Astrocyte (in vitro differentiated cells and primary cell): ENCODE results near the gene KLHL22. TPM values are rescaled to one million over a fixed set of nuclear protein-coding genes. Genes with fewer than 3 reads are reported as not detected.
"Not testable (repeated sequence)": the region's sequence is repeated elsewhere in the genome, so short reads cannot be mapped to it uniquely, and the experiment has no call there.

Source experiments
- DNase-seq: peaks from one replicate; pipeline ENCODE4 v3.0.0-alpha.2; 2010; ENCODE audit warnings: low read depth
- FAIRE-seq: peaks from 2 replicates; lab custom pipeline; 2011; peaks lifted over from hg19 to GRCh38; lab: Jason Lieb, UNC
- H2AFZ ChIP-seq: 2 replicates; pipeline ENCODE4 v1.6.0; 2012; ENCODE audit warnings: low read depth, low read length, inconsistent platforms
- H3K27ac ChIP-seq: 2 replicates; pipeline ENCODE4 v1.5.1; 2011; ENCODE audit warnings: low read depth, low read length, inconsistent platforms
- H3K27me3 ChIP-seq: 2 replicates; pipeline ENCODE4 v1.6.0; 2011; ENCODE audit warnings: low read length, inconsistent platforms; ENCODE audit not compliant: insufficient read depth
- H3K36me3 ChIP-seq: 2 replicates; pipeline ENCODE4 v1.5.1; 2011; ENCODE audit warnings: low read length, inconsistent platforms; ENCODE audit not compliant: insufficient read depth
- H3K4me1 ChIP-seq: 2 replicates; pipeline ENCODE4 v1.5.1; 2011; ENCODE audit warnings: low read length, inconsistent platforms; ENCODE audit not compliant: insufficient read depth
- H3K4me2 ChIP-seq: 2 replicates; pipeline ENCODE4 v1.6.0; 2012; ENCODE audit warnings: low read length, inconsistent platforms
- H3K4me3 ChIP-seq: 2 replicates; pipeline ENCODE4 v1.5.1; 2011; ENCODE audit warnings: low read depth, mild to moderate bottlenecking, low read length, inconsistent platforms; ENCODE audit not compliant: insufficient read depth
- H3K79me2 ChIP-seq: 2 replicates; pipeline ENCODE4 v1.6.0; 2012; ENCODE audit warnings: mild to moderate bottlenecking, low read length, inconsistent platforms; ENCODE audit not compliant: insufficient read depth
- H3K9ac ChIP-seq: 2 replicates; pipeline ENCODE4 v1.6.0; 2012; ENCODE audit warnings: mild to moderate bottlenecking, low read length, inconsistent platforms
- H3K9me3 ChIP-seq: 2 replicates; pipeline ENCODE4 v1.5.1; 2012; ENCODE audit warnings: low read depth, mild to moderate bottlenecking, low read length, inconsistent platforms; ENCODE audit not compliant: insufficient read depth
- H4K20me1 ChIP-seq: 2 replicates; pipeline ENCODE4 v1.6.0; 2012; ENCODE audit warnings: low read length, inconsistent platforms; ENCODE audit not compliant: insufficient read depth
- H3K27ac Mint-ChIP-seq: one replicate; pipeline ENCODE4 v1.8.0; 2021; ENCODE audit warnings: mild to moderate bottlenecking, mixed read lengths; ENCODE audit not compliant: unreplicated experiment
- H3K27me3 Mint-ChIP-seq: one replicate; pipeline ENCODE4 v1.8.0; 2021; ENCODE audit warnings: low read depth, mixed read lengths; ENCODE audit not compliant: unreplicated experiment
- H3K36me3 Mint-ChIP-seq: one replicate; pipeline ENCODE4 v1.8.0; 2021; ENCODE audit warnings: low read depth, mixed read lengths; ENCODE audit not compliant: unreplicated experiment
- H3K4me1 Mint-ChIP-seq: one replicate; pipeline ENCODE4 v1.8.0; 2021; ENCODE audit warnings: low read depth, mixed read lengths; ENCODE audit not compliant: unreplicated experiment
- H3K4me3 Mint-ChIP-seq: one replicate; pipeline ENCODE4 v1.8.0; 2021; ENCODE audit warnings: mild to moderate bottlenecking, moderate library complexity, mixed read lengths; ENCODE audit not compliant: unreplicated experiment
- H3K9me3 Mint-ChIP-seq: one replicate; pipeline ENCODE4 v1.8.0; 2021; ENCODE audit warnings: mild to moderate bottlenecking, mixed read lengths; ENCODE audit not compliant: unreplicated experiment
- EZH2 ChIP-seq: IDR thresholded peaks from 2 replicates; pipeline ENCODE4 v1.6.1; 2012; ENCODE audit warnings: mild to moderate bottlenecking, low read length, inconsistent platforms; ENCODE audit not compliant: insufficient read depth
- total RNA-seq: library from RNA; stranded (reverse); gene quantifications from 2 replicates; pipeline ENCODE4 v1.2.1, GENCODE V29; 2021
- TF ChIP-seq, protein P1 (sequence below): IDR thresholded peaks from 2 replicates; pipeline ENCODE4 v1.5.1; 2011; ENCODE audit warnings: low read depth, mild to moderate bottlenecking, inconsistent platforms, low read length, moderate library complexity; ENCODE audit not compliant: insufficient read depth

KLHL22 gene
- total RNA-seq, 1 donor from 2014 or later: 14.0 TPM

DNA sequence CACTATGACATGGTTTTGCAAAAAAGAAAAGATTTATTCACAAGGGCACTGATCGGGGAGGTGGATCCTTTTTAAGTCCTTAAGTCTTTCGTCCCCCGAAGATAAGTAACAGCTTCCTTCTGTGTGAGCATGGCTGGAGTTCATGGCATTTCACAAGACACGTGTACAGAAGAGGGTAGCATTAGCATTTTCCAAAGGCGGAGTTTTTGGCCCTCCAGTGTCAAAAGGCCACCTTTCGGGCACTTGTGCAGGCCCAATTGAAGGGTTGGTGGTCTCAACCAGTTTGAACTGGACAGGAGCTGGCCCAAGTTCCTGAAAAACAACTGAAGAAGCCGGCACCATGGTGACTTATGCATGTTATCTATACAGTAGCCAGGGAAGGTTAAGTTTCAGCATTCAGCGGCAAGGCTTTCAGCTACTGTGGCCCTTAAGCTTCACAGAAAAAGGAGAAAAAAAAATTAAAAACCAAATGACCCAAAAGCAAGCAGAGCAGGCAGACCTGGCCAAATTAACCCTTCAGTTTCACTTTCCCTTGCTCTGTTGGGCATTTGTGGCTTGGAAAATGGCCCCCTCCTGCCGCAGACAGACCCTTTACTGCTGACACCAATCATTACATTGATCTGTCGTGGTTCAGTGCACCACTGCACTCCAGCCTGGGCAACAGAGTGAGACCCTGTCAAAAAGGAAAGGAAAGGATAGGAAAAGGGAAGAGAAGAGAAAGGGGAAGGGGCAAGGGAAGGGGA, 83.0 kb downstream of the KLHL22 start:
- no peaks in the 10 kb centered on the region for H3K36me3 Mint-ChIP-seq
- no peaks in the 10 kb centered on the region for H3K9me3 ChIP-seq
- H3K79me2 ChIP-seq: no peaks in the 10 kb centered on the region
- peaks cover 21% of the 10 kb centered on the region for H3K27me3 Mint-ChIP-seq
- H3K4me1 Mint-ChIP-seq: no peaks in the 10 kb centered on the region
- H3K27ac Mint-ChIP-seq: no peak overlapping the region
- H3K4me3 ChIP-seq: no peak overlapping the region
- H3K4me3 Mint-ChIP-seq: no peak overlapping the region
- TF ChIP-seq EZH2: no peak
- TF ChIP-seq, protein P1, sequence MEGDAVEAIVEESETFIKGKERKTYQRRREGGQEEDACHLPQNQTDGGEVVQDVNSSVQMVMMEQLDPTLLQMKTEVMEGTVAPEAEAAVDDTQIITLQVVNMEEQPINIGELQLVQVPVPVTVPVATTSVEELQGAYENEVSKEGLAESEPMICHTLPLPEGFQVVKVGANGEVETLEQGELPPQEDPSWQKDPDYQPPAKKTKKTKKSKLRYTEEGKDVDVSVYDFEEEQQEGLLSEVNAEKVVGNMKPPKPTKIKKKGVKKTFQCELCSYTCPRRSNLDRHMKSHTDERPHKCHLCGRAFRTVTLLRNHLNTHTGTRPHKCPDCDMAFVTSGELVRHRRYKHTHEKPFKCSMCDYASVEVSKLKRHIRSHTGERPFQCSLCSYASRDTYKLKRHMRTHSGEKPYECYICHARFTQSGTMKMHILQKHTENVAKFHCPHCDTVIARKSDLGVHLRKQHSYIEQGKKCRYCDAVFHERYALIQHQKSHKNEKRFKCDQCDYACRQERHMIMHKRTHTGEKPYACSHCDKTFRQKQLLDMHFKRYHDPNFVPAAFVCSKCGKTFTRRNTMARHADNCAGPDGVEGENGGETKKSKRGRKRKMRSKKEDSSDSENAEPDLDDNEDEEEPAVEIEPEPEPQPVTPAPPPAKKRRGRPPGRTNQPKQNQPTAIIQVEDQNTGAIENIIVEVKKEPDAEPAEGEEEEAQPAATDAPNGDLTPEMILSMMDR: no peak
- no peaks in the 10 kb centered on the region for H3K4me1 ChIP-seq
- H3K4me2 ChIP-seq: no peak overlapping the region
- peaks cover 7% of the 10 kb centered on the region for H4K20me1 ChIP-seq
- H3K27ac ChIP-seq: no peak overlapping the region
- DNase-seq: no peak
- H2AFZ ChIP-seq: no peak overlapping the region
- no peaks in the 10 kb centered on the region for H3K9me3 Mint-ChIP-seq
- no peak for FAIRE-seq
- H3K27me3 ChIP-seq: no peaks in the 10 kb centered on the region
- peaks cover 3% of the 10 kb centered on the region for H3K36me3 ChIP-seq
- no peak overlapping the region for H3K9ac ChIP-seq

DNA sequence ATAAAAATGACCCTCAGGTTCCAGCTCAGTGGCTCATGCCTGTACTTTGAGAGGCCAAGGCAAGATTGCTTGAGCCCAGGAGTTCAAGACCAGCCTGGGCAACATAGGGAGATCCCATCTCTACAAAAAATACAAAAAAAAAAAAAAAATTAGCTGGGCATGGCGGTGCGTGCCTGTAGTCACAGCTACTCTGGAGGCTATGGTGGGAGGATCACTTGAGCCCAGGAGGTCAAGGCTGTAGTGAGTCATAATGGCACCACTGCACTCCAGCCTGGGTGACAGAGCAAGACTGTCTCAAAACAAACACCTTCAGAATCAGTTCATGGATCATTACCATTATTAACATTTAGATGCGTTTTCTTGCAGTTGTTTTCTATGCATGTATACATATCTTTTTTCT, 86.2 kb downstream of the KLHL22 start:
- FAIRE-seq, H3K4me3 Mint-ChIP-seq, H3K4me1 Mint-ChIP-seq: not testable (repeated sequence)

DNA sequence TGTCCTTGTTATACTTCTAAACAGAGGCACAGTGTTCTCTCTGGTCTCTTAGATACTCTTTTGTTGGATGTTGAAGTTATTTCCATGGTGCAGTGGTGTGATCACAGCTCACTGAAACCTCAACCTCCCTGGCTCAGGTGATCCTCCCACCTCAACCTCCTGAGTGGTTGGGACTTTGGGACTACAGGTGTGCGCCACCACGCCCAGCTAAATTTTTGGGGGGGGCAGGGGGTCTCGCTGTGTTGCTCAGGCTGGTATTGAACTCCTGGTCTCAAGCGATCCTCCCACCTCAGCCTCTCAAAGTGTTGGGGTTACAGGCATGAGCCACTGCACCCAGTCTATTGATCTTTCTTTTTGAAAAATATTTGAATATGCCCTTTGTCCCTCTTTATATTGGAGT, 86.7 kb downstream of the KLHL22 start:
- Mint-ChIP-seq H3K4me3 (no peak overlapping the region), H3K27me3 (peaks cover 7% of the 10 kb centered on the region), H3K27ac (no peak overlapping the region), H3K36me3 (peaks cover 15% of the 10 kb centered on the region), H3K4me1 (no peaks in the 10 kb centered on the region), H3K9me3 (no peaks in the 10 kb centered on the region)
- no peak for DNase-seq
- FAIRE-seq: no peak
- Histone ChIP-seq H3K79me2 (no peaks in the 10 kb centered on the region), H3K36me3 (peaks cover 7% of the 10 kb centered on the region), H3K27me3 (no peaks in the 10 kb centered on the region), H3K9ac (no peak overlapping the region), H3K4me3 (no peak overlapping the region), H3K9me3 (no peaks in the 10 kb centered on the region), H3K4me1 (no peaks in the 10 kb centered on the region), H4K20me1 (peaks cover 9% of the 10 kb centered on the region), H2AFZ (no peak overlapping the region), H3K4me2 (no peak overlapping the region), H3K27ac (no peak overlapping the region)
- TF ChIP-seq, protein P1: no peak
- no peak for TF ChIP-seq EZH2

More for the DNA sequence above, 86.2 kb downstream of the KLHL22 start:
- H3K9me3 Mint-ChIP-seq, H3K9me3 ChIP-seq, DNase-seq, H3K27me3 ChIP-seq, H3K4me1 ChIP-seq, H3K27ac ChIP-seq, H3K27ac Mint-ChIP-seq, H3K4me3 ChIP-seq, H4K20me1 ChIP-seq, H3K79me2 ChIP-seq, H2AFZ ChIP-seq, H3K36me3 ChIP-seq, H3K4me2 ChIP-seq, H3K9ac ChIP-seq: not testable (repeated sequence)
- H3K36me3 Mint-ChIP-seq: peaks cover 13% of the 10 kb centered on the region
- H3K27me3 Mint-ChIP-seq: peaks cover 12% of the 10 kb centered on the region
